AG09309 (cell line): ENCODE data around the gene ATP4B.

ENCODE experiments used
- DNase-seq: peaks from one replicate; pipeline ENCODE4 v3.0.0-alpha.2; 2010; ENCODE audit warnings: low read depth
- H3K4me3 ChIP-seq: 2 replicates; pipeline ENCODE4 v1.5.1; 2011; ENCODE audit warnings: mild to moderate bottlenecking, low read depth, low read length, moderate library complexity; ENCODE audit not compliant: control insufficient read depth
- CTCF ChIP-seq: IDR thresholded peaks from 2 replicates; pipeline ENCODE4 v1.5.1; 2011; ENCODE audit warnings: mild to moderate bottlenecking, low read depth, low read length, inconsistent platforms; ENCODE audit not compliant: insufficient read depth, control insufficient read depth; ENCODE audit errors: missing control alignments

The ATP4B gene

GRCh38 chr13:113635048-113635420, 23.0 kb downstream of the ATP4B start:
- DNase-seq, result no peak
- H3K4me3 ChIP-seq, result no peak overlapping the region
- TF ChIP-seq CTCF, result no peak

DNA sequence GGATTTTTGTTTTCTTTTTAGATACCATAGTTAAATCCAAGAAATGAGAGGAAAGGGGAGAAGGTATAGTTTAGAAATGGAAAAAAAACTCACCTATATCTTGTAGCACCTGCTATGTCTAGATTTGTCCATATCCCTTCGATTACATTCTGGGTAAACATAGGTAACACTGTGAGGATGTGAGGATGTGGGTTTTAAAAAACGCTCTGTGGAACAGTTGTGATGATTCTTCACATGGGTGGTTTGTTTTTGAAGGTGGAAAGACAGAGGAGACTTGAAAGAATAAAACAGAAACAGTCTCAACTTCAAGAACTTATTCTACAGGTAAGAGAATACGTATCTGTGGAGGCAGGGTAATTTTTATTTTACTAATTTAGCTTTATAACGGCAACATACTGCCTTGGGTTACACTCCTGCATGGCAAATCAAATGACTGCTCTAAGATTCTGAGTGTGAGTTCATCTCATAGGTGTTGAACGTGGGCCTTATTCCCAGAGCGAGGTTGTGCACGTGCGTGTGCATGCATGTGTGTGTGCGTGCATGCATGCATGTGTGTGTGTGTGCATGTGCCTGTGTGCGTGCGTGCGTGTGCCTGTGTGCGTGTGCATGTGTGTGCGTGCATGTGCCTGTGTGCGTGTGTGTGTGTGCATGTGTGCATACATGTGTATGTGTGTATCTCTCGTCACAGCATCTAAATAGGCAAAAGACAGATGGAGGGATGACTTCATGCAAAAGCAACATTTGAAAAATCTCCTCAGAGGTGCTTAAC, 23.5 kb downstream of the ATP4B start:
- no peak overlapping the region for H3K4me3 ChIP-seq
- no peak for DNase-seq
- TF ChIP-seq CTCF, result no peak

DNA sequence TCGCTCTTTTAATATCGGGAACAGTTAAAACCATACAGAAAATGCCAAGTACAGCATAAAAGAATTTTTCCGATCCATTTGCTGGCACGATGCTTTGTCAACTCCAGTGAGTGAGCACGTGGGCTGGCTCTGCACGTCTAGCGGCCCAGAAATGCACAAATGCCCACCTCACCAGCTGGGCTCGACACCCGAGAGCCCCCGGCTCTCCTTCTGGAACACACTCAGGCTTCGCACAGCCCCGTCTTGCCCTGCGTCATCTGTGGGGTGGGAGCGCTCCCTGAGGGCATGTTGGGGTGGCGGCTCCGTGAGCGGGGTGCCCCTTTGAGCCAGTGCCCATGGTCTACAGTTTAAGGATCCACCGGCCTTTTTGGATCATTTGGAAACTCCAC, 24.5 kb downstream of the ATP4B start:
- DNase-seq, result no peak
- H3K4me3 ChIP-seq, result no peak overlapping the region
- no peak for TF ChIP-seq CTCF

DNA sequence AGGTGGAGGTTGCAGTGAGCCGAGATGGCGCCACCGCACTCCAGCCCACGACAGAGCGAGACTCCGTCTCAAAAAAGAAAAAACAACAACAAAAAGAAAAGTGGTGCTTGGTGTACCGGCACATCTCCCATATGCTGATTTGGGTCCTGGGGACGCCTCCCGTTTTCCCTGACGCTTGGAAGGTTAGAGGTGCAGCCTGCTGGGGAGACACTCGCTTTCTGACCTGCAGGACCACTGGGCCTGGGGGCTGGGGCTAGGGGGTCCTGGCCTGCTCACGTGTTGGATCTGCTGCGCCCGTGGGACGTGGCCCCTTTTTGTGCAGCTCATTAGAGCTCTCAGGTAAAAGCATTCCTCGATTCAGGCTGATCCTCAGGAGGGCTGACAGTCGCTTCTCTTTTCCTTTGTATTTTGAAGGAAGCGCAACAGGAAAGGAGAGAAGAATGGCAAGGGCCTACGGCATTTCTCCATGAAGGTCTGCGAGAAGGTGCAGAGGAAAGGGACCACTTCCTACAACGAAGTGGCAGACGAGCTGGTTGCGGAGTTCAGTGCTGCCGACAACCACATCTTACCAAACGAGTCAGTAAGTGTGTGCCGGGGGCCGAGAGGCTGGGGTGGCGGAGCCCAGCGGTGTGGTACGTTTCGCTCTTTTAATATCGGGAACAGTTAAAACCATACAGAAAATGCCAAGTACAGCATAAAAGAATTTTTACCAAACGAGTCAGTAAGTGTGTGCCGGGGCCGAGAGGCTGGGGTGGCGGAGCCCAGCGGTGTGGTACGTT, 25.1 kb downstream of the ATP4B start:
- TF ChIP-seq CTCF, result no peak
- DNase-seq, result no peak

GRCh38 chr13:113631341-113632095, 26.5 kb downstream of the ATP4B start:
- no peak for DNase-seq
- no peak overlapping the region for H3K4me3 ChIP-seq
- TF ChIP-seq CTCF, result no peak

More for the DNA sequence above, 25.1 kb downstream of the ATP4B start:
- H3K4me3 ChIP-seq, result no peak overlapping the region

GRCh38 chr13:113630804-113631203, 27.2 kb downstream of the ATP4B start:
- TF ChIP-seq CTCF, result no peak
- no peak overlapping the region for H3K4me3 ChIP-seq
- DNase-seq, result no peak
